NCI-H187 treated with DMSO at 0.1 percent for 48 hours (cell line): ENCODE measurements around the gene EDARADD.

ENCODE experiments used
- DNase-seq: peaks from one replicate; lab custom pipeline; 2025; lab: John Stamatoyannopoulos, UW

EDARADD gene

DNA sequence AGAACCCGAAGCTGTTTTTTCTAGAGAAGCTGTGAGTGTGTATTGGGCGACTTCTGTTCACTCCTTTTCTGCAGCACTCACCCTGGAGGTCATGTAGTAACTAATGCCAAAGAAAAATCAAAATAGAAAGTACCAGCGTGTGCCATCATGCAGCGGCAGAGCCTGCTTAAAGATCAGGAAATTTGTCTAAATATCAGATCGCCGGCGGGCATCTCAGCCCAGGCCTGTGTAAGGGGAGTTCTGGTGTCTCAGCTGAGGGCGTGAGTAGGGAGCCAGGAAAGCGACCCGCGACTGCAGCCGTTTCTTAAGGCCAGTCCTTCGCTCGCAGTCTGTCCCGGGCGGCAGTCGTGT, 768 bp downstream of the EDARADD start:
- no peak for DNase-seq

DNA sequence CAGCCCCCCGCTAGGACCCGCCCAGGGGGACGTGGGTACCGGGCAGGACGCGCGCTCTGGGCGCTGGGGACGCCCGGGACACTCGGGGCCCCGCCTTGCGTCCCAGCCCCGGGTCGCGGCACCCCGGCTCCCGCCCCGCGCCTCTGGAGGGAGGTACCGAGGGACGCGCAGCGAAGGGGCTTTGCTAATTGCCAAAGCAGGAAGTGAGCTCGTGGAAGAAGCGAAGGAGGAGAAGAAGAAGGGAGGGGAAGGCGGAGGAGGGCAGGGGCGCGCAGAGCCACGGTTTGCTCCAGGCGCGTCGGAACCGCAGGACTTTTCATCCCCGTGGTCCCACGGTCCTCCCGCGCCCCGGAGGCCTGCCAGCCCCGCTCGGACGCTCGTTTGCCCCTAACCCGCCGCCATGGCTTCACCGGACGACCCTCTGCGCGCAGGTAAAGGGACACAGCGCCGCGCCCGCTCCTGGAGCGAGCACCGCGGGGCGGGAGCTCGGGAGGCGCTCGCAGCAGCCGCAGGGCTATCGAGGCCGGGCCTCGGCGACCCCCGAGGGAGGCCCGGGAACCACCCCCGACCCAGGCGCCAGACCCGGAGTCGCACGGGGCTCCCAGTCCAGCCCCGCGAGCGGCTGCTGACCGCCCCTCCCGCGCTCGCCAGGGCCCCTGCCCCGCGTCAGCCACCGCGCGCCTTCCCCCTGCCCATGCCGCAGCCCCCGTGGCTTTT, 1.3 kb downstream of the EDARADD start:
- DNase-seq: no peak

DNA sequence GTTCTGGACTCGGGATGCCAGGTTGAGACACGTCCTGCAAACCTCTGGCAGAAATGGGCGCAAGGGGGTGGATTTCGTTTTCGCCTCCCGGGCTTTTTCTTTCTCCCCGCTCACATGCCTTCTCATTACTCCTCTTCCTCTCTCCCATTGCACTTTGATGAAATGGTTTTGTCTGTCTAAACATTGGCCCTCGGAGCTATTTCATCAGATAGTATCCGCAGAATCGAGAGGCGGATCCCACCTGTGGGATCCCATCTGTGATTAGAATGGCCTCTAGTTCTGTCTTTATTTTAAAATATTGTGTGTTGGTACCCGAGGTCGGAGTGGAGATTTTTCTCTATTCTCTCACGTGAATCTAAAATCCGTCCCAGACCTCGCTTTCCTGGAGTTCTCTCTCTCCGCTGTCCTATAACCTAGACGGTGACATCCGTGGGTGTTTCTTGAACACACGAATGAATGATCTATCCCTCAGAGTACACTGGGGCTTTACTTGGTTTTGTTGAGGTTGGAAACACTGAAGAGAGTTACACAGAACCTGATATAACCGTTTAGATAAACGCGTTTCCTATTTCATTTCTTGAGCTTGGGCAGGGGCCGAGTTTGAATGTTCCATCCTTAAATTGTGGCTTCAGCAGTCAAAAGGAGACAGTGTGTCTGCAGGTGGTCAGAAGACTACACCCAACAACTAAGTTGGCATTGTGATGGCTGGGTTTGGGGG, 2.0 kb downstream of the EDARADD start:
- DNase-seq: no peak

- no peak for DNase-seq
Measured at GRCh38 chr1:236396665-236397043, 2.6 kb downstream of the EDARADD start.

DNA sequence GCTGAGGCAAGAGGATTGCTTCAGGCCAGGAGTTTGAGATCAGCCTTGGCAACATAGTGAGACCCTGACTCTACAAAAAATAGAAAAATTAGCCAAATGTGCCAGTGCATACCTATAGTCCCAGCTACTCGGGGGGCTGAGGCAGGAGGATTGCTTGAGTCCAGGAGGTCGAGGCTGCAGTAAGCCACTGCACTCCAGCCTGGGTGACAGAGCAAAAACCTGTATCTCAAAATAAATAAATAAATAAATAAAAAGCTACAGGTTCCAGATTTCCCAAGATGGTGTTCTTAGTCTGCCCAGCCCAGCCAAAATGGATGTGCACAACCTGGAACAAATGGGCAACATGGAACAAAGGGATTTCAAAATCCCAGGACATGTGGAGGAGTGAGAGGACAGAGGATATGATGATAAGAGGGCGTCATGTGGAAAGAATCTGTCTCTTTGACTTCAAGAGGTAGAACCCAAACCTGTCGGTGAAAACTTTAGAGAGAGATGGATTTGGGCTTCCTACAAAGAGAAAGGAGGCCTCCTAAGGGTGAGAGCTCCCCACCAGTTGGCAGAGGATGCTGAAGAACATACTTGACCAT, 3.2 kb downstream of the EDARADD start:
- DNase-seq: no peak

DNA sequence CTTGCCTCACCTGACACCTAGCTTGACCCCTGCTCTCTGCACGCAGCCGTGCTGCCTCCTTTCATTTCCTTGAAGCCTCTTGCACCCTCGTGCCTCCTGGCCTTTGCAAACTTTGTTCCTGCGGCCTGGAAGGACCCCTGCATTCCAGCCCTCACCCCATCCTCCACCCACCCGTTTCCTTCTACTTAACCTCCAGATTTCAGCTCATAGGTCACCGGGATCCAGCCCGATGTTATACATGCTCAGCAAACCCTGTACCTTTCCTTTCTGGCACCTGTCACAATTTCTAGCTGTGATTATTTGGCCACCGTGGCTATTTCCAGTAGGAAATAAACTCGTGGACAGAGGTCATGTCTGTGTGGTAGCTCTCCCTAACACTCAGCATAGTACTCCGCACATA, 4.5 kb downstream of the EDARADD start:
- no peak for DNase-seq

GRCh38 chr1:236400061-236400603, 6.0 kb downstream of the EDARADD start:
- no peak for DNase-seq

DNA sequence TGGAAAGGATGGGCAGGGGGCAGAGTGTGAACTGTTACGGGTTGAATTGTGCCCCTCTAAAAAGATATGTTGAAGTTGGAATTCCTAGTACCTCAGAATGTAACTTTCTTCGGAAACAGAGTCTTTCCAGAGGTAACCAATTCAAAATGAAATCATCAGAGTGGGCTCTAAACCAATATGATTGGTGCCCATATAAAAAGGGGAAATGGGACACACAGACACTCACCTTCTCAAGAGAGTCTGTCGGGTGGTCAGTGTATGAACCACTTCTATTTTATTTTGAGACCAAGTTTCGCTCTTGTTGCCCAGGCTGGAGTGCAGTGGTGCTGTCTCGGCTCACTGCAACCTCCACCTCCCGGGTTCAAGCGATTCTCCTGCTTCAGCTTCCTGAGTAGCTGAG, 7.6 kb downstream of the EDARADD start:
- DNase-seq: no peak

DNA sequence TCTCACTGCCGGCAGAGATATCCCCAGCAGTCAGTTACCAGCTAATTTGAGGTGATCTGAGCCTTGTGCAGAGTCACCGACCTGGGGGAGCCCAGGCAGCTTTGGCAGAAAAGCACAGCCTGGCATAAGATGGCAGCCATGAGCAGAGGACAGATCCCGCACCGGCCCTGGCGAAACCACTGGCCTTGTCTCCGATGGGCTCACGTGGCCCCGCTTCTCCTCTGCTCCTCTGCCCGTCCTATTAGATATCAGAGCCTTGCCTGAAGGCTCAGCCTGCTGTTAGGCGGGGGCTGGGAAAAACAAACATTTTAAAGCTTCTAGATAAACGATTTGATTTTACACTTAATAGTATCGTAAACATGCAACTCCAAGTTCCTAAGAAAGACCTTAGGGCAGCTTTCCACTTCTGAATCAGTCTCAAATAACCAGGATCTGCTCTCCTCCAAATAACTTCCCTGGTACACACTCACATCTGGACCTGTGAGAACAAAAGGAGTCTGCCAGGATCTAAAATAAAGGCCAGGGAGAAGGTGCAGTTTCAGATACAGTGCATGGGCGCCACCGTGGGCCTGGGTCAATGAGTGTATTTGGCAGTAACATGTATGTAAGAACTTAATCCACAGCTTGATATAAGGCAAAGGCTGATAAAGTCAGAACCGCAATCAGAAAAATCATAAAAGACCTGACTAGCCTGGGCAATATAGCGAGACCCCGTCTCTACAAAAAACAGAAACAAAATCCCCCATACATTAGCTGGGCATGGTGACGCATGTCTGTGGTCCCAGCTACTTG, 10.0 kb downstream of the EDARADD start:
- no peak for DNase-seq

GRCh38 chr1:236407059-236407458, 13.0 kb downstream of the EDARADD start:
- no peak for DNase-seq

DNA sequence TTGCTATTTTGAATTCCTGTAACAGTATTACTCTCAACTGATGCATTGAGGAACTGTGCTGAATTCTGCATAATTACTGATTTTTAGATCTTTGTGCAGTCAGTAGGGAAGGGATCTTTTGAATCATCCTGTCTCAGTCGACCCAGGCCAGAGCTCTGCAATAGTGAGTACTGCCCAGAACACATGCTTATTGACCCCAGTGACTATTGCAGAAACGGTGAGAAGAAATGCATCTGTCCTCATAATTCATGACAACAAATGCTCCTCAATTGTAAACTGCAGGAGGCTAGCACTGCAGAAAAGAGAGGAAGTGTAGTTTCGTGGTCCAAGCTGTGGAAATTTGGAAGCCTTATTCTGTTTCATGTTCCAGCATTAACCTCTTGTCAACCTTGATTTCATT, 19.6 kb downstream of the EDARADD start:
- no peak for DNase-seq

- no peak for DNase-seq
Measured at GRCh38 chr1:236416165-236416564, 22.1 kb downstream of the EDARADD start.

GRCh38 chr1:236417336-236417735, 23.2 kb downstream of the EDARADD start:
- no peak for DNase-seq

DNA sequence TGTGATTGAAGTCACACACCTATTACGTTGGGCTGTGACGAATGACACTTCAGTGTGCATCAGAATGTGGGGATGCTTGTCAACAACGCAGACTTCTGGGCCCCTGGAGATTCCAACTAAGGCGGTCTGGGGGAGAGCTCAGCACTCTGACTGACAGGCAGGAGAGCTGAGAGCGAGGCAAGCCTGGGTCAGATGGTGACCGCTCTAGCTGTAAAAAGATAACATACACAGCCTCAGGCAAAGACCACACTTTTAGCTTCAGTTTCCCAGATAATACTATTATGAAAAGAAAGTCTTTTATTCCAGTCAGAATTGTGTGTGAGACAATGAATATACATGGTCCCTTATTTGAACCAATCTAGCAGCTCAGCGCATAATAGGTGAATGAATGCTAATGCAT, 25.4 kb downstream of the EDARADD start:
- no peak for DNase-seq

GRCh38 chr1:236421022-236421421, 26.9 kb downstream of the EDARADD start:
- DNase-seq: no peak

DNA sequence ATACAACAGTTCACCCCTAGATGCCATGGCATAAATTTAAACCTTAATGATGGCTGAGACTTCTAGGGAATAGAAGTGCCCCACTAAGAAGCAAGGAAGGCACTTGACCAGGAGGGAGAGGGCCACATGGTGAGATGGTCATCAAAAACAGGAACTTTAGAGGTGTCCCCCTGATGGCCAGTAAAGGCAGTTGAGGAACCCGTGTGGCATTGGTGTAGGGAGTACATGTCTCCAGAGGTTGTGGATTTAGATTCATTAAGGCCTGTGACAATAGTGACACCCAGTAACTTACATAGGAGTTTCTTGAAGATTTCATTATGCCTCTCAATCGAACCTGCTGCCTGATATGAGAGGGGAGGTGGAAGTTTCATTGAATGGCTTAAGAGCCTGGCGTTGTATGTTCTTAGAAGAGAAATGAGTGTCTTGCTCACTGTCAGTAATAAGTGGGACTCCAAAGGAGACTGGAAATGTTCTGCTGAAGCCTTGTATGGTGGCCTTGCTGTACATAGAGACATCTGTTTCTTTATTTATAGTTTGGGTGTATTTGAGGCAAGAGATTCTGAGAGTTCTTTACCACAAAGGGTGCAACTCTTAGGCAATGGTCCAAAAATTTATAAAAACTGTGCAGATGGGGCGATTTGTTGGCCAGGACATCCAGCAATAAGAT, 27.9 kb downstream of the EDARADD start:
- no peak for DNase-seq

DNA sequence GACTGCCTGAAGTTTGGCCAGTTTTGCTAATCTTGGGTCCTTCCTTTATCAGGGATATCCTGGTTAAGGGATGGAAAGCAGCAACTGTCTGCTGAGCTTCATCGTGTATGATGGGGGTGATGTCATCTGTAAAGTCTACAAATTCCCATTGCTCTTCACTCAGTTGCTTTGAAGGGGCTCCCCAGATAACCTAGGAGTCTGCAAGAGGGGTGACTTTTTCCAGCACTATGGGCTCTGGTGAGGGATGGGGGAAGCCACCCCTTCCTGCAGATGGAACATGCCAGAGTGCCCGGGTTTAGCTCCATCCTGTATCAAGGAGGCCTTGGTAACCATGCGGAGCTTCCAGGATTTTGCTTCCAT, 28.4 kb downstream of the EDARADD start:
- no peak for DNase-seq

GRCh38 chr1:236425031-236425663, 31.1 kb downstream of the EDARADD start:
- DNase-seq: no peak

GRCh38 chr1:236426215-236426614, 32.1 kb downstream of the EDARADD start:
- no peak for DNase-seq

GRCh38 chr1:236429715-236430274, 35.7 kb downstream of the EDARADD start:
- DNase-seq: no peak

DNA sequence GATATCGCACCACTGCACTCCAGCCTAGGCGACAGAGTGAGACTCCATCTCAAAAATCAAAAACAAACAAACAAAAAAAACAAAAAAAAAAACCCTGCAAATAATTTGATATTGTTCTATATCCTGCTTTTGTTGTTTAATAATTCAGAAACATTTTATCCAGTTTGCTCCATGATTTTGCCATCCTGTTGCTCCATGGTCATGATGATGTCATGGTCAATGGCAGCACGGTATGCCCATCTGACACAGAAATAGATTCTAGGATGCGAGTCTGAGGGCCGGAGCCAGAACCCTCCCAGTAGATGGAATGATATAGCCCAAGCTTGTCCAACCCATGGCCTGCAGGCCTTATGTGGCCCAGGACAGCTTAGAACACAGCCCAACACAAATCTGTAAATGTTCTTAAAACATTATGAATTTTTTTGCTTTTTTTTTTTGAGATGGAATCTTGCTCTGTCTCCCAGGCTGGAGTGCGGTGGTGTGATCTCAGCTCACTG, 39.8 kb downstream of the EDARADD start:
- DNase-seq: no peak
